ENCODE measurements around the gene RHEX.
"Not testable (repeated sequence)": the region's sequence is repeated elsewhere in the genome, so short reads cannot be mapped to it uniquely, and the experiment has no call there.

The RHEX gene

DNA sequence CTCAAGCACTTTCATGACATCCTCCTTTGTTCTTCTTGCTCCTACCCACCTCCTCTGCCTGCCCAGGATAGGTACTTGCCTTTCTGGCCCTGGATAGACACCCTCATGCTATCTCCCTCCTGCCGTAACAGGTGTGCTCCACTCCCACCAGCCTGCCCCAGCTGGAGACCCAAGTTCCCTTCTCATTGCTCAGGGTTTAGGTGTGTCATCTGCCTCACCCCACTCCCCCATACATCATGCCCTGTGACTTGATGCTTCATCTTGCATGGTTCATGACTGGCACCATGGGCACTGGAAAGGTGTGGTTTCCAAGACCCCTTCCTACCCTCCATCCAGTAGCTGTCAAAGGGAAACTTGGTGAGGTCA, 5.9 kb downstream of the RHEX start:
- no peak for DNase-seq (ENCODE audit: low spot score)

GRCh38 chr1:206059355-206059915, 6.5 kb downstream of the RHEX start:
- no peak for DNase-seq (ENCODE audit: low spot score)

DNA sequence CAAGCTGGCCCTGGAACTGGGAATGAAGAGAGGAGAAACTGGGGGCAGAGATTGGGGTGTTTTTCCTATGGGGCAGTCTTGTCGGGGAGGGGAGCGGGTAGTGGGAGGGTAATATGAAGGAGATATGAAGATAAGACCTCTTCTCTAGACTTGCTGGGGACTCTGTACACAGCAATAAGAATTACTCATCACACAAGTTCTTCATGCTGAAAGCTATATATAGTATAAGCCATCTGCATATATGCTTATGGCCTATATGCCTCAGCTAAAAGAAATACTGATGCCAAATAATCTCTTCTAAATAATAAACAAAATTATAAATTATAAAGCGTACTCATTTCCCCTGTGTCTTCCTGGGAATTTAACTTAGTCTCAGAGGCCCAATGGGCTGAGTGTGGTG, 7.9 kb downstream of the RHEX start:
- no peak for DNase-seq (ENCODE audit: low spot score)

GRCh38 chr1:206062464-206062863, 9.5 kb downstream of the RHEX start:
- no peak for DNase-seq (ENCODE audit: low spot score)

DNA sequence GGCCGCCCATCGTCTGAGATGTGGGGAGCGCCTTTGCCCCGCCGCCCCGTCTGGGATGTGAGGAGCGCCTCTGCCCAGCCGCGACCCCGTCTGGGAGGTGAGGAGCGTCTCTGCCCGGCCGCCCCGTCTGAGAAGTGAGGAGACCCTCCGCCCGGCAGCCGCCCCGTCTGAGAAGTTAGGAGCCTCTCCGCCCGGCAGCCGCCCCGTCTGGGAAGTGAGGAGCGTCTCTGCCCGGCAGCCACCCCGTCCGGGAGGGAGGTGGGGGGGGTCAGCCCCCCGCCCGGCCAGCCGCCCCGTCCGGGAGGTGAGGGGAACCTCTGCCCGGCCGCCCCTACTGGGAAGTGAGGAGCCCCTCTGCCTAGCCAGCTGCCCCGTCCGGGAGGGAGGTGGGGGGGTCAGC, 11.0 kb downstream of the RHEX start:
- DNase-seq (ENCODE audit: low spot score): not testable (repeated sequence)

GRCh38 chr1:206064501-206064900, 11.5 kb downstream of the RHEX start:
- DNase-seq (ENCODE audit: low spot score): not testable (repeated sequence)

GRCh38 chr1:206065547-206066145, 12.7 kb downstream of the RHEX start:
- no peak for DNase-seq (ENCODE audit: low spot score)

DNA sequence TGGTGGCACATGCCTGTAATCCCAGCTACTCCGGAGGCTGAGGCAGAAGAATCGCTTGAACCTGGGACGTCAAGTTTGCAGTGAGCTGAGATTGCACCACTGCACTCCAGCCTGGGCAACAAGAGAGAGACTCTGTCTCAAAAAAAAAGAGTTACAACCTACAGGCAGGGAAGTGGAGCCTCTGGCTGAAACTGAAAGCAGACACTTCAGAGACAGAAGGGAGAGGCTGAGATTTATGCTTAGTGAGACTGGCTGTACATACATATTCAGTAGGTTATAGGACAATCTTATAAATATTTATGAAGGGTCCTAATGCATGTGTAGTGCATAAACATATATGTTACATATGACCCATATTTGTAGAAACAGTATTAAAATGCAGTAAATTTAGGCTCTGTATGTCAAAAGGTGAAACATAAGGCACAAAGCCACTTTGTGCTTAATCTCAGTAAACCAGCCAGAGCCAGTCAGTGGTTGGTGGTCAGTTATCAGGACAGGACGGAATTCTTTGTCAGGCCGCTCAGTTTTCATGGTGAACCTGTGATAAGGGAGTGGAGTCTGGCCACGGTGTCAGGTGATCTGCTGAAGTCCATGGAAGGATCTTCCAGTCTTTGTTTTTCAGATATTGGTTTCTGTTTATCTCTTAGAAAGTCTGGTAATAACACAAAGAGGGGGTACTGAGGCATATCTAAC, 13.7 kb downstream of the RHEX start:
- no peak for DNase-seq (ENCODE audit: low spot score)

GRCh38 chr1:206067486-206068227, 14.7 kb downstream of the RHEX start:
- DNase-seq (ENCODE audit: low spot score): no peak

GRCh38 chr1:206068314-206068713, 15.3 kb downstream of the RHEX start:
- no peak for DNase-seq (ENCODE audit: low spot score)

DNA sequence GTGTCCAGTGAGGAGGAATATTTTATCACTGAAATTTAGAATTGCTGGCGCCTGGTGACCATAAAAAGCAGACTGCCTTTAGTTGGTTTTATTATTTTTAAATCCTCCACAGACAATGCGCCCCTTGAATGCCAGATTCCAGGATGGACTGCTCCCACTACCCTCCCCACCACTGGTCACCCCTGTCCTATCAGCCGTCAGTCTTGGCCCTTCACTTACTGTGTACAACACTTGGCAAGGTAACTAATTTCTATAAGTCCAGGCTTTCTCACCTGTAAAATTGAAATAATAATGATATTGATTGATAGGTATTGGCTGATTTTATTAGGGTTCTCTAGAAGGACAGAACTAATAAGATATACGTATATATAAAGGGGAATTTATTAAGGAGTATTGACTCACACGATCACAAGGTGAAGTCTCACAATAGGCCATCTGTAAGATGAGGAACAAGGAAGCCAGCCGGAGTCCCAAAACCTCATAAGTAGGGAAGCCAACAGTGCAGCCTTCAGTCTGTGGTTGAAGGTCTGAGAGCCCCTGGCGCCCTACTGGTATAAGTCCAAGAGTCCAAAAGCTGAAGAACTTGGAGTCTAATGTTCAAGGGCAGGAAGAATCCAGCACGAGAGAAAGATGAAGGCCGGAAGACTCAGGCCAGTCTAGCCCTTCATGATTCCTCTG, 17.8 kb downstream of the RHEX start:
- DNase-seq (ENCODE audit: low spot score): no peak

DNA sequence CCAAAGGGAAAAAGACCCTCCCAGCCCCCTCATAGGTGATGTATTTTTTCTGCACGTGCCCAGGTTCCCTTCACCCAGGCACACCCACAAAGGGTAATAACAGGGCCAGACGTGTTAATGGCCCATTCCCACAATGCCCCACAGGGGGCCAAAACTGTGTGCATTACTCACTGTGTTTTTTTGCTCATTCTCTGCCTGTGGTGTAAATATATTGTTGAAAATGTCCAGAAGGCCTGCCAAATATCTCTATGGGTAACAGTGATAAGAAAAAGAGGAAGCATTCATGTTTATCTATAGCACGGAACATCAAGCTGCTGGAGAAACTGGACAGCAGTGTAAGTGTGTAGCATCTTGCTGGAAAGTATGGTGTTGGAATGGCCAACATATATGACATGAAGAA, 21.9 kb downstream of the RHEX start:
- DNase-seq (ENCODE audit: low spot score): no peak

- DNase-seq (ENCODE audit: low spot score): no peak
Observed at GRCh38 chr1:206075786-206076755, 23.1 kb downstream of the RHEX start.

- no peak for DNase-seq (ENCODE audit: low spot score)
Observed at GRCh38 chr1:206079135-206079534, 26.2 kb downstream of the RHEX start.

DNA sequence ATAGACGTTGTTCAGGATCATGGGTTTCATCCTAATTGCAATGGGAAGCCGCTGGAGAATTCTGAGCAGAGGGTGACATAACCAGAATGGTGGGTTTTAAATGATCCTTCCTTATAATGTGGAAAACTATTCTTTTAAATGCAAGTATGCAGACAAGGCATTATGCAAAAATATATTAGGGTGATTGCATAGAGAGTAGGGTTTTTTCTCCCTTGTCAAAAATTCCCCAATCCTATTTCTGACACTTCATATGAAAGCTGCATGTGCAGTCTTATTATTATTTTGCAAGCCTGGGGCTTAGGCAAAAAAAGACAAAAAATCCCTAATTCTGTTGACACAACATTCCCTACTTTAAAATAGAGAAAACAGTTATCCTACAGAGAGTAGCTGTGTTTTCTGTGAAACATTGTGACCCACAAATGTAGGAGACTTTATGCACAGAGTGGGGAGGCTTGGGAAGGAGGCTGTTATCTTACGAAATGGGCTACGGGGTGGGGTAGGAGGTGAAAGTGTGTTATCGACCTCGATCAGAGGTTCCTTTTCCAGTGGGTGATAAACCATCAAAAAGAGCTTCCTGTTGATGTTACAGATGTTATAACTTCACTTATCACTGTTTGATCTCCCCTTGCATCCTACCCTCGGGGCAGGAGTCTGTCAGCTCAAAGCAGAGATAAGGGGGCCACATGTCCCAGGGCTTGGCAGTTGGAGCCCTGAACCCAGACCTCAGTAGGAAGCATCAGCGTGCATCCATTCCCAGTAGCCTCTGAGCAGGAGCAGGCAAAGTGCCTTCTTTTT, 27.2 kb downstream of the RHEX start:
- no peak for DNase-seq (ENCODE audit: low spot score)

DNA sequence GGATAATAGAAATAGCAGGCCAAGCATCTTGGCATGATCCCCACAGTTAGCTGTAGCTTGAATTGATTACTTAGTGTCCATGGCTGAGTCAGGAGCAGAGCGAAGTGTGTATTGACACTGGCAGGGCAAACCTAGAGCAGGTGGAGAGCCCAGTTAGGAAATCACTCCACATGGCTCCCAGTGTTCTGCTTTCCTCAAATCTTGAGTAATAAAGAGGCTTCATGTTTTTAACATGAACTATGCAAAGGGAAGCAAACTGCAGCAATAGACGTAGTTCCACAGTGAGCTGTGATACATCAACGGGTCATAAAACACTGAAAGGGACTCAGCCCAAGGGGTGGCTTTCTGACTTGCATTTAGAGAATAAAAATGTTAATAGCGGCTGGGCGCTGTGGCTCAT, 28.9 kb downstream of the RHEX start:
- no peak for DNase-seq (ENCODE audit: low spot score)

DNA sequence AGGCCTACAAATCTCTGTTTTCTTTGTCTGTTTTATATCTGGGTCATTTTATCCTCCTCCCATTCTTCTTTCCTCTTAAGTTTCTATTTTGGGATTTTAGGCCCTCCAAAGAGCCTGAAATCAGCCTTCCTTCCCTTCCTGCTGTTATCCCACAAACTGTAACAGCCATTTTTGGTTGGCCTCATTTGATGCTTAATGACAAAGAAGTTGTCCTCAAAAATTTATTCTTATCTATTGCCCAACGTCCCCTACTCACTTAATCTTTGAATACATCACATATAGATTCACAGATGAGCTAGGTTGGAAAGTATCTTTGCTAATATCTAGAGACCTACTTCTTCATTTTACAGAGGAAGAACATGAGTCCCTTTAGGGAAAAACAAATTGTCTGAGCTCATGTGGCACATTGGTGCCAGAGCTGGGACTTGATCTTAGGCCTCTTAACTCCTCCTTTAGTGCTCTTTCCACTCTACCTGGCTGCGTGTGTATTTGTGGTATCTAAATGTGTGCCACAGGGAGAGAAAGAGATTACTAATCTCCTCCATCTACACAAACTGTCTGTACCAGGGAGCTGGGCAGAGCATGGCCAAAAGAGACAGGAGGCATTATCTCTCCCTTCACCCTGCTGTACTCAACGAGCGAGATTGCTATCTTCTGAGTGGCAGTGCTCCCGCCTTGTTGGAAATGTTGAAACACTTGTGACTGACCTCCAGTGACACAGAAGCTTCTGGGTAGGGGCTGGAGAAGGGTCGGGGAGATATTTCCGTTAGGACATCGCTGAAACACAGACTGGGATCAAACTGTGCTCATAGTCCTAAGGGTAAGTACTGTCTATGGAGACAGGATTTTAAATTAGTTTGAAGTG, 30.1 kb downstream of the RHEX start:
- DNase-seq (ENCODE audit: low spot score): no peak

DNA sequence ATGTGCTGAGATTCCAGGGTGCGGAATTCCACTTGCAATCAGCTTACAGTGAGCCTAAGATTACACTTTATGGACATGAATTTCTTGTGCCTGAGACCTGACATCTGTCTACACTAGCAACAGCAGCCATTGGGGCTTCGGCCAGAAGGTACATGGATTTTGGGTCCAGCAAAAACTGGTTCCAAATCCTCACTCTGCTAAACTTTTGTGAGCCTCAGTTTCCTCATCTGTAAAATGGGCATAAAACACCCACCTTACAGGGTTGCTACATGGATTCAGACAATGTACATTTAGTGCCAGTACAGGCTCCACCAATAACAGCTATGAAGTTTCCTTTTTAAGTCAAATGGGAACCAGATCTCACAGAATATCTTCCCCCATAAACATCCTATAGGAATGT, 30.8 kb downstream of the RHEX start:
- DNase-seq (ENCODE audit: low spot score): no peak

DNA sequence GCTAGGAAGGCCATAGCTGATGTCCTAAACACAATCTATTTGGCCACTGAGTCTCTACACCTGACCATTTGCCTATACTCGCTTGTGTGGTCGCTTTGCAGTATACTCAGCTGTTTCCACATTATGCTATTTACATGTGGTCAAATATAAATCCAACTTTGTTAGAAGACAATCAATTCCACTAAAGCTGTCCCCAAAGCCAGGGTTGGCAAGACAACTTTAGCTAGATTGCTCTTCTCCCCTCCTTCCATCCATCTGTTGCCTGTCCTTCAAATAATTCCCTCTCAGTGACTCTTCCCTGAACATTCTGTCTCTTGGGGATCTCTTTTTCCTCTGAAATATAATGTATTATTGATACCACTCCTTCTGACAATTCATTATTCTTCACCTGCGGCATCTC, 34.1 kb downstream of the RHEX start:
- DNase-seq (ENCODE audit: low spot score): no peak

Measured in SK-N-DZ (cell line).